Activated CD4-positive, alpha-beta memory T cell treated with anti-CD3 and anti-CD28 coated beads, Interleukin-2, amount 10 ng/mL, durations not matched to agents 7 days and 5 days (primary cell): ENCODE results near the gene NEURL3. TPM values are rescaled to one million over a fixed set of nuclear protein-coding genes. Genes with fewer than 3 reads are reported as not detected.
A peak's percentile ranks its signal among the peaks of the same experiment; 100 is the strongest.

Source experiments
- CTCF ChIA-PET: fragments of 350-600 bp; sonication (Branson Sonifier 250); formaldehyde crosslinking; loops from one replicate; lab custom pipeline; 2021; ENCODE audit warnings: antibody characterized with exemption, inconsistent platforms; lab: Charles Lee
- POLR2A ChIA-PET: fragments of 350-600 bp; sonication (Branson Sonifier 250); formaldehyde crosslinking; loops from one replicate; lab custom pipeline; 2021; ENCODE audit warnings: antibody characterized with exemption; lab: Charles Lee
- DNase-seq: peaks from one replicate; pipeline ENCODE4 v3.0.0-alpha.2; 2020
- H3K27ac Mint-ChIP-seq: one replicate; pipeline ENCODE4 v1.8.0; 2021; ENCODE audit warnings: mild to moderate bottlenecking, mixed read lengths
- H3K27me3 Mint-ChIP-seq: one replicate; pipeline ENCODE4 v1.8.0; 2021; ENCODE audit warnings: mixed read lengths
- H3K36me3 Mint-ChIP-seq: one replicate; pipeline ENCODE4 v1.8.0; 2021; ENCODE audit warnings: low read depth, mixed read lengths
- H3K4me1 Mint-ChIP-seq: one replicate; pipeline ENCODE4 v1.8.0; 2021; ENCODE audit warnings: mixed read lengths
- H3K4me3 Mint-ChIP-seq: one replicate; pipeline ENCODE4 v1.8.0; 2021; ENCODE audit warnings: mild to moderate bottlenecking, mixed read lengths
- H3K9me3 Mint-ChIP-seq: one replicate; pipeline ENCODE4 v1.8.0; 2021; ENCODE audit warnings: mixed read lengths
- total RNA-seq, 2 experiments: library from RNA; stranded (reverse); gene quantifications; one replicate each; pipeline ENCODE4 v1.2.3, GENCODE V29; 2021

Gene NEURL3
- total RNA-seq, 2 experiments from 2014 or later = 0.78 to 1.0 TPM

GRCh38 chr2:96537734-96538486 lies 32.8 kb upstream of the NEURL3 start:
- peak overlapping the region; percentile 90 for H3K4me3 Mint-ChIP-seq
- ChIA-PET POLR2A (interaction anchor here (0.7 to 8.2 kb wide), 22 partner anchors 10 to 417 kb away, joined by 3 to 221 read pairs (median 4); partner anchors contain the start of genes ITPRIPL1, KANSL3 and SNRNP200), CTCF (interaction anchor here (0.6 to 6.2 kb wide), 10 partner anchors 9 to 575 kb away, joined by 3 to 63 read pairs (median 5); partner anchors contain the start of gene ANKRD36)
- peaks cover 51% of the 10 kb centered on the region for H3K36me3 Mint-ChIP-seq
- peak; percentile 56 for DNase-seq
- H3K4me1 Mint-ChIP-seq = peaks cover 66% of the 10 kb centered on the region
- no peaks in the 10 kb centered on the region for H3K9me3 Mint-ChIP-seq
- peaks cover 10% of the 10 kb centered on the region for H3K27me3 Mint-ChIP-seq
- H3K27ac Mint-ChIP-seq = peak overlapping the region; percentile 97

GRCh38 chr2:96537066-96537733 lies 32.0 kb upstream of the NEURL3 start:
- Mint-ChIP-seq H3K4me3 (peak overlapping the region; percentile 90), H3K4me1 (peaks cover 66% of the 10 kb centered on the region), H3K27me3 (peaks cover 8% of the 10 kb centered on the region), H3K9me3 (no peaks in the 10 kb centered on the region), H3K36me3 (peaks cover 44% of the 10 kb centered on the region), H3K27ac (peak overlapping the region; percentile 97)
- ChIA-PET POLR2A (interaction anchor here (0.6 to 8.2 kb wide), 24 partner anchors 10 to 417 kb away, joined by 3 to 221 read pairs (median 5); partner anchors contain the start of genes ITPRIPL1, KANSL3, NCAPH and SNRNP200), CTCF (interaction anchor here (0.6 to 6.2 kb wide), 10 partner anchors 9 to 223 kb away, joined by 3 to 63 read pairs (median 5); partner anchors contain the start of gene ITPRIPL1)
- DNase-seq = peak; percentile 95

DNA sequence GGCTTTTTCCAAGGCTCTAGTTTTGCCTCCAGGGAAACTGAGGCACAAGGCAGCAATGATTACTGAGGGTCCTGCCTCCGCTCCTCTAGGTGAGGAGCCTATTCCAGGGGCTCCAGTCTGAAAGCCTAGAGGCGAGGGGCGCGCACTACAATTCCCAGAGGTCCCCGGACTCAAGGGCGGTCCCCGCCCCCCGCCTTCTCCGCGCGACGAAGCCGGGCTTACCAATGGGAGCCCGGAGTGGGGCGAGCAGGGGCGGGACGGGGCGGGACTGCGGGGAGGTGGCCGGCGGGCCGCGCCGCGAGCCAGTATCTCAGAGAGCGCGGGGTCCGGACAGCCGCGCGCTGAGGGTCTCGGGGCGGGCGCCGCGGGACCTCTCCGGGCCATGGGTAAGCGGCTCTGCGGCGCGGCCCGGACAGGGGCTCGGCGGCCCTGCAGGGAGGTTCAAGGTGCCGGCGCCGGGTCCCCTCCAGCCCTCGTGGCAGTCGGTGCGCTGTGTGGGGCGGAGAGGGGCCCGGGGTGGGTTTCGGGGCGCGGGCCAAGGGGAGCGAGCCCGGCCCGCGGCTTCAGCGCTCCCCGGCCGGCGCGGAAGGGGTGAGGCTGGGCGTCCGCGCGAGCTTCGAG lies 31.4 kb upstream of the NEURL3 start, which contains the start of gene ARID5A:
Gene ARID5A, plus strand, starts transcription at position 308 of the 621 bp plus-strand sequence. Its CDS starts 75 bp downstream, at position 383.
- Mint-ChIP-seq H3K4me3 (peak within 1 kb of the TSS; percentile 90), H3K27ac (peak within 1 kb of the TSS; percentile 97), H3K9me3 (no peaks in the 10 kb centered on the region), H3K4me1 (peaks cover 68% of the 10 kb centered on the region), H3K36me3 (peaks cover 37% of the 10 kb centered on the region), H3K27me3 (peaks cover 8% of the 10 kb centered on the region)
- ChIA-PET CTCF (interaction anchor here (0.8 to 6.2 kb wide), 6 partner anchors 9 to 224 kb away, joined by 3 to 63 read pairs (median 9); partner anchors contain the start of gene ITPRIPL1), POLR2A (interaction anchor here (0.7 to 8.2 kb wide), 19 partner anchors 9 to 418 kb away, joined by 3 to 221 read pairs (median 7); partner anchors contain the start of genes ITPRIPL1, KANSL3 and NCAPH)
- DNase-seq = peak; percentile 94

GRCh38 chr2:96535331-96535730 lies 30.2 kb upstream of the NEURL3 start:
- peaks cover 71% of the 10 kb centered on the region for H3K4me1 Mint-ChIP-seq
- no peak overlapping the region for H3K4me3 Mint-ChIP-seq
- peaks cover 29% of the 10 kb centered on the region for H3K36me3 Mint-ChIP-seq
- ChIA-PET POLR2A (interaction anchor here (0.7 to 8.2 kb wide), 2 partner anchors 8 to 199 kb away, joined by 3 to 221 read pairs; partner anchors contain the start of gene NCAPH), CTCF (interaction anchor here (0.5 to 1.0 kb wide), 2 partner anchors 9 to 11 kb away, joined by 3 to 4 read pairs; no protein-coding TSS in a partner anchor)
- DNase-seq = no peak
- peaks cover 8% of the 10 kb centered on the region for H3K27me3 Mint-ChIP-seq
- no peak overlapping the region for H3K27ac Mint-ChIP-seq
- H3K9me3 Mint-ChIP-seq = no peaks in the 10 kb centered on the region

GRCh38 chr2:96534701-96535181 lies 29.6 kb upstream of the NEURL3 start:
- Mint-ChIP-seq H3K4me1 (peaks cover 71% of the 10 kb centered on the region), H3K27ac (no peak overlapping the region), H3K27me3 (peaks cover 9% of the 10 kb centered on the region), H3K4me3 (no peak overlapping the region), H3K9me3 (no peaks in the 10 kb centered on the region), H3K36me3 (peaks cover 23% of the 10 kb centered on the region)
- no peak for DNase-seq
- POLR2A ChIA-PET = interaction anchor here (0.5 to 0.9 kb wide), 4 partner anchors 11 to 206 kb away, joined by 3 to 4 read pairs (median 4); partner anchors contain the start of gene NCAPH
- CTCF ChIA-PET = interaction anchor here (0.5 kb wide), 1 partner anchor 10 kb away, joined by 4 read pairs; no protein-coding TSS in a partner anchor

DNA sequence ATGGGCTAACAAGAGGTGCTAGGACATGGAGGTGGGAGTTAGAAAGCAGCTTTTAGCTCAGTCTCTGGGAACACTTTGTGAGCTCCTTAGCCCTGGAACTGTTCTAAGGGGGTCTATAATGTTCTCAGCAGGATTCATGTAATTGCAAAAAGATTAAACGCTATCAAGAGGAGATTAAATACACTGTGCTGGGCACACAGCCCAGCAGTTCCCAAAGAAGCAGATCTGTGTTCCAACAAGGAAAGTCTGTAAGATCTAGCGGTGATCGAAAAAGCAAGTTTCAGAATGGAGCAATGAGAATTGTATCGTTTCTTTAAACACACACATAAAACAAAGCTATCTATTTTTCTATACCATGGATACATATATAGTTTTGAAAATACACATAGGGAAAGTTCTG lies 29.0 kb upstream of the NEURL3 start:
- POLR2A ChIA-PET = interaction anchor here (0.6 to 1.2 kb wide), 5 partner anchors 9 to 291 kb away, joined by 3 to 5 read pairs (median 3); no protein-coding TSS in a partner anchor

DNA sequence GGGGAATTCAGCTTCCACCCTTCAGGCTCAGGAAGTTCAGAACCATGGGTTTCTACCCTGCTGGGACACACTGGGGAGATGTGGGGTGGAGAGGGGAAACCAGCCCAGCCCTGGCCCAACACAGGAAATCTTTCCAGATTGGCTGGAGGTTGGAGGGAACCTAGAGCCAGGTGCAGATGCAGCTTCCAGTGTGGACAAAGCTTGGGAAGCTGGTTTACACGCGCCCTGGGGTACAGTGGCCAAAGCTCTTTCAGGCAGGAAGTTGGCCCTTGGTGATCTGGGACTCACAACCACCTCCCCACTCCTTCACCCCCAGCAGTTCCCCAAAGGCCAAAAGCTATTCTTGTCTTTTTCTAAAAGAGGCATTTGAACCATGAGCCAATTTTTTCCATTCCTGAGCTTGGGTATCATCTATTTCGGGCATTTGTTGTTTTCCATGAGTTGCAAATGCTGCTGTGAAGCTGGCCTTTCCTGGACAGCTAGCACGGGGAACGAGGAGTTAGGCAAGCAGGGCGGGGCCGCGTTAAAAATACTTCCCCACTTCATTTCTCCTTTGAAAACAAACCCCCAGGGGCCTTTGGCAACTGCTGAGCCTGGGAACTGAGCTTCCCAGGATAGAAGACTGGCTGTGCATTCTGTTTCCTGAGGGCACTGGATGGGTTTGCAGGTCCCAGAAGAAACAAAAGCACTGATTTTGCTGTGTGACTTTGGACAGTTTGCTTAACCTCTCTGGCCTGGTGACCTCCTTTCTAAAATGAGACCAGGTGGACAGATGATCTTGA lies 28.3 kb upstream of the NEURL3 start:
- Mint-ChIP-seq H3K4me1 (peaks cover 71% of the 10 kb centered on the region), H3K27me3 (peaks cover 9% of the 10 kb centered on the region), H3K27ac (no peak overlapping the region), H3K4me3 (no peak overlapping the region), H3K9me3 (no peaks in the 10 kb centered on the region), H3K36me3 (peaks cover 12% of the 10 kb centered on the region)
- CTCF ChIA-PET = interaction anchor here (0.8 to 1.4 kb wide), 3 partner anchors 21 to 126 kb away, joined by 3 to 4 read pairs (median 3); no protein-coding TSS in a partner anchor
- POLR2A ChIA-PET = interaction anchor here (0.6 to 2.2 kb wide), 6 partner anchors 8 to 290 kb away, joined by 3 to 5 read pairs (median 4); no protein-coding TSS in a partner anchor
- DNase-seq = no peak

More for the DNA sequence above, 29.0 kb upstream of the NEURL3 start:
- Mint-ChIP-seq H3K4me1 (peaks cover 71% of the 10 kb centered on the region), H3K36me3 (peaks cover 17% of the 10 kb centered on the region), H3K27me3 (peaks cover 9% of the 10 kb centered on the region), H3K4me3 (no peak overlapping the region), H3K9me3 (no peaks in the 10 kb centered on the region), H3K27ac (no peak overlapping the region)
- DNase-seq = no peak
- CTCF ChIA-PET = interaction anchor here (0.8 to 1.4 kb wide), 2 partner anchors 20 to 127 kb away, joined by 3 to 4 read pairs; no protein-coding TSS in a partner anchor

- Mint-ChIP-seq H3K4me1 (peaks cover 77% of the 10 kb centered on the region), H3K4me3 (no peak overlapping the region), H3K9me3 (no peaks in the 10 kb centered on the region), H3K36me3 (peaks cover 6% of the 10 kb centered on the region), H3K27ac (peak overlapping the region; percentile 66), H3K27me3 (peaks cover 9% of the 10 kb centered on the region)
- ChIA-PET CTCF (interaction anchor here (0.8 to 1.4 kb wide), 2 partner anchors 21 to 27 kb away, joined by 3 to 4 read pairs; no protein-coding TSS in a partner anchor), POLR2A (interaction anchor here (0.9 to 9.8 kb wide), 4 partner anchors 6 to 60 kb away, joined by 3 to 221 read pairs (median 4); partner anchors contain the start of gene ARID5A)
- DNase-seq = no peak
These were observed 27.6 kb upstream of the NEURL3 start for GRCh38 chr2:96532641-96533291.

GRCh38 chr2:96531872-96532505 lies 26.8 kb upstream of the NEURL3 start:
- Mint-ChIP-seq H3K27me3 (peaks cover 9% of the 10 kb centered on the region), H3K27ac (peak overlapping the region; percentile 66), H3K4me1 (peaks cover 79% of the 10 kb centered on the region), H3K36me3 (peaks cover under 1% of the 10 kb centered on the region), H3K9me3 (no peaks in the 10 kb centered on the region), H3K4me3 (peak overlapping the region; percentile 22)
- POLR2A ChIA-PET = interaction anchor here (0.9 to 9.8 kb wide), 4 partner anchors 7 to 25 kb away, joined by 3 to 221 read pairs (median 6); partner anchors contain the start of gene ARID5A
- peak; percentile 81 for DNase-seq
- CTCF ChIA-PET = interaction anchor here (0.7 kb wide), 1 partner anchor 18 kb away, joined by 3 read pairs; no protein-coding TSS in a partner anchor

GRCh38 chr2:96531366-96531765 lies 26.2 kb upstream of the NEURL3 start:
- Mint-ChIP-seq H3K4me1 (peaks cover 85% of the 10 kb centered on the region), H3K27ac (peak overlapping the region; percentile 26), H3K9me3 (no peaks in the 10 kb centered on the region), H3K4me3 (peak overlapping the region; percentile 22), H3K36me3 (no peaks in the 10 kb centered on the region), H3K27me3 (peaks cover 11% of the 10 kb centered on the region)
- ChIA-PET CTCF (interaction anchor here (0.6 to 0.9 kb wide), 4 partner anchors 8 to 232 kb away, joined by 3 to 4 read pairs (median 3); no protein-coding TSS in a partner anchor), POLR2A (interaction anchor here (1.2 to 9.8 kb wide), 3 partner anchors 8 to 187 kb away, joined by 4 to 221 read pairs (median 7); partner anchors contain the start of gene ARID5A)
- DNase-seq = no peak
